ENCODE data around the gene TUBB8.
"Not testable (repeated sequence)": the region's sequence is repeated elsewhere in the genome, so short reads cannot be mapped to it uniquely, and the experiment has no call there.

The TUBB8 gene

DNA sequence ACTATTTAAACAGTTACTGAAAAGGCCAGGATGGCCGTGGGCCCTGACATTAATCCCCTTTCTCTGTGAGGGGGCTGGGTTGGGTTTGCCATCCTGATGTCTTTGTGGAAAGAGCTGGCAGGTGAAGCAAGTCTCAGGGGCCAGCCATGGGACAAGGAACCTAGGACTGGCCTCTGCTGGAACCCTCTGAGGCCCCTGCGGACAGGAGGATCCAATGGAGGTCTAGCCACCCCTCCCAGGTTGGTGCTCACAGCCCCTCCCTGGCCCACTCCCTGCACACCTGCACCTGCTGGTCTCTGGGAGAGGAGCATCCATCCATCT lies 35.8 kb downstream of the TUBB8 start:
- DNase-seq: not testable (repeated sequence)

DNA sequence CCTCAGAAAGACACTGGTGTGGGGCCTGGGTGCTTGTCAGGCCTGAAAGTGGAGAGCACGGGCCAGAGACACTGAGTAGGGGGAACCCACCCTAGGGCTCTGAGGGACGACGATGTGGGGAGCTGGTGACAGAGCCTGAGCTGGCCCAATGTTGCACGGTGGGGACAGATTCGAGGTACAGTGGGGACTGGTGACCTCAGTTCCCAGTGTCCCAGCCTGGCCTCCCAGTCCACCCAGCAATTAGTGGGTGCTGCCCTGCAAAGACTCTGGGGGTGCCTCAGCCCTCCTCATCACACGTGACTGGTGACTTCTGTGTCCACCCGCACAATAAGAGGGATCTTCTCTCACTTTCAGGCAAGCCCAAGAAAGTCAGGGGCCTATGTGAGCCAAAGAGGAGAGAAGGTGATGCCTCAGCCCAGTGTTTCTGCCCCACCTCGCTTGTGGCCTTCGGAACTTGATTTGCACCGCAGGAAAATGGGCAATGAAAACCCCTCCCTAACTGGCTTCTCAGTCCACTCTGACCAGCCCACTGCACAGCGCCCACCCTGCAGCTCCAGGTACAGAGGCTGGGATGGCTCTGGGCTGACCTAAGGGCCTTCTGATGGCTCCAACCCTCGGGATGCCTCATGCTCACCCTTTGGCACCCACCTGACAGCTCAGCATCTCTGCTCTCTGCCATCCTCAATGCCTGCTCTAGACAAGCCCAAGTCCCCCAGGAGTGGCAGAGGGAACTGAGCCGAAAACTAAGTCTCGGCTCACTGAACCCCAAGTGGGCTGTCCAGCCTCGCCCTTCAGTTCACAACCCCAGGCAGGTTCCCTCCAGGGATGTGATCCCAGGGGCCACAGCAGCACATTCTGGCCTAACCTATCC lies 36.4 kb downstream of the TUBB8 start:
- DNase-seq: not testable (repeated sequence)

DNA sequence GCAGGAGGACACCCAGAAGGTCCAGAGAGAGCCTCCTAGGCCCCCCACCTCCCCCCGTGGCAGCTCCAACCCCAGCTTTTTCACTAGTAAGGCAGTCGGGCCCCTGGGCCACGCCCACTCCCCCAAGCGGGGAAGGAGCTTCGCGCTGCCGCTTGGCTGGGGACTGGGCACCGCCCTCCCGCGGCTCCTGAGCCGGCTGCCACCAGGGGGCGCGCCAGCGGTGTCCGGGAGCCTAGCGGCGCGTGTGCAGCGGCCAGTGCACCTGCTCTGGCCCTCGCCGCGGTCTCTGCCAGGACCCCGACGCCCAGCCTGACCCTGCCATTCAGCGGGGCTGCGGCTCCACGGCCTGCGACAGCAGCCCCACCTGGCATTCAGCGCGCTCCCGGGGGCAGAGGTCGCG lies 37.8 kb downstream of the TUBB8 start:
- DNase-seq: not testable (repeated sequence)

DNA sequence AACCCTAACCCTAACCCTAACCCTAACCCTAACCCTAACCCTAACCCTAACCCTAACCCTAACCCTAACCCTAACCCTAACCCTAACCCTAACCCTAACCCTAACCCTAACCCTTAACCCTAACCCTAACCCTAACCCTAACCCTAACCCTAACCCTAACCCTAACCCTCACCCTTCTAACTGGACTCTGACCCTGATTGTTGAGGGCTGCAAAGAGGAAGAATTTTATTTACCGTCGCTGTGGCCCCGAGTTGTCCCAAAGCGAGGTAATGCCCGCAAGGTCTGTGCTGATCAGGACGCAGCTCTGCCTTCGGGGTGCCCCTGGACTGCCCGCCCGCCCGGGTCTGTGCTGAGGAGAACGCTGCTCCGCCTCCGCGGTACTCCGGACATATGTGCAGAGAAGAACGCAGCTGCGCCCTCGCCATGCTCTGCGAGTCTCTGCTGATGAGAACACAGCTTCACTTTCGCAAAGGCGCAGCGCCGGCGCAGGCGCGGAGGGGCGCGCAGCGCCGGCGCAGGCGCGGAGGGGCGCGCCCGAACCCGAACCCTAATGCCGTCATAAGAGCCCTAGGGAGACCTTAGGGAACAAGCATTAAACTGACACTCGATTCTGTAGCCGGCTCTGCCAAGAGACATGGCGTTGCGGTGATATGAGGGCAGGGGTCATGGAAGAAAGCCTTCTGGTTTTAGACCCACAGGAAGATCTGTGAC lies 38.7 kb downstream of the TUBB8 start:
- not testable (repeated sequence) for DNase-seq

Data from NCI-H1417 (cell line).